ENCODE data around the gene TCF12.

The TCF12 gene

GRCh38 chr15:56877255-56877970 lies 41.0 kb upstream of the TCF12 start:
- H3K4ac ChIP-seq (ENCODE audit: low read length): no peak overlapping the region
- no peak overlapping the region for H3K4me2 ChIP-seq (ENCODE audit: insufficient read depth, low read length, poor library complexity, severe bottlenecking)
- no peaks in the 10 kb centered on the region for H3K4me1 ChIP-seq (ENCODE audit: control insufficient read depth in 2 of 2, insufficient read depth in 1 of 2, low read depth in 1 of 2, low read length in 2 of 2)
- no peak for DNase-seq (ENCODE audit: low spot score)
- no peaks in the 10 kb centered on the region for H3K9me3 ChIP-seq (replicated peaks in 1 of 2; ENCODE audit: control insufficient read depth in 2 of 2, insufficient read depth in 1 of 2, low read depth in 1 of 2, low read length in 2 of 2)
- H4K8ac ChIP-seq (ENCODE audit: low read depth, low read length): no peak overlapping the region
- WGBS, 2 donors (ENCODE audit: extremely low coverage in 2 of 2, insufficient read length in 2 of 2, insufficient replicate concordance in 1 of 2): no CpG with 5 or more reads among the region's 8 CpGs
- H2BK120ac ChIP-seq (ENCODE audit: low read depth, low read length): no peak overlapping the region
- no peak overlapping the region for H2AFZ ChIP-seq (ENCODE audit: low read length)
- H2BK15ac ChIP-seq (ENCODE audit: low read length): no peak overlapping the region
- H2BK5ac ChIP-seq (ENCODE audit: low read length): no peak overlapping the region
- no peak overlapping the region for H3K18ac ChIP-seq (ENCODE audit: low read length)
- no peak overlapping the region for H3K23ac ChIP-seq (ENCODE audit: low read depth, low read length, poor library complexity)
- no peaks in the 10 kb centered on the region for H3K27me3 ChIP-seq (ENCODE audit: control insufficient read depth in 3 of 3, insufficient read depth in 3 of 3, low read depth in 1 of 3, low read length in 3 of 3)
- H4K91ac ChIP-seq (ENCODE audit: low read depth, low read length, poor library complexity): no peak overlapping the region
- H3K14ac ChIP-seq (ENCODE audit: low read length): no peak overlapping the region
- no peak overlapping the region for H3K4me3 ChIP-seq (ENCODE audit: low read length in 2 of 2)
- H2BK12ac ChIP-seq (ENCODE audit: low read length): no peak overlapping the region
- H3K79me1 ChIP-seq (ENCODE audit: low read depth, low read length): no peaks in the 10 kb centered on the region
- H2AK5ac ChIP-seq (ENCODE audit: low read depth, low read length): no peak overlapping the region
- H3K9ac ChIP-seq (ENCODE audit: low read depth, low read length, poor library complexity): no peak overlapping the region
- no peak overlapping the region for H3K27ac ChIP-seq (replicated peaks; ENCODE audit: low read length)
- H3K36me3 ChIP-seq (replicated peaks in 1 of 2; ENCODE audit: control insufficient read depth in 2 of 2, insufficient read depth in 2 of 2, low read length in 2 of 2): no peaks in the 10 kb centered on the region

GRCh38 chr15:56879502-56879901 lies 38.9 kb upstream of the TCF12 start:
- Histone ChIP-seq H2AFZ (ENCODE audit: low read length) (peak overlapping the region; percentile 1), H3K23ac (ENCODE audit: low read depth, low read length, poor library complexity) (no peak overlapping the region), H2BK5ac (ENCODE audit: low read length) (no peak overlapping the region), H3K9me3 (replicated peaks in 1 of 2; ENCODE audit: control insufficient read depth in 2 of 2, insufficient read depth in 1 of 2, low read depth in 1 of 2, low read length in 2 of 2) (no peaks in the 10 kb centered on the region), H3K4me2 (ENCODE audit: insufficient read depth, low read length, poor library complexity, severe bottlenecking) (no peak overlapping the region), H3K14ac (ENCODE audit: low read length) (no peak overlapping the region), H3K27me3 (ENCODE audit: control insufficient read depth in 3 of 3, insufficient read depth in 3 of 3, low read depth in 1 of 3, low read length in 3 of 3) (no peaks in the 10 kb centered on the region), H4K91ac (ENCODE audit: low read depth, low read length, poor library complexity) (no peak overlapping the region), H2BK15ac (ENCODE audit: low read length) (no peak overlapping the region), H3K4ac (ENCODE audit: low read length) (no peak overlapping the region), H3K79me1 (ENCODE audit: low read depth, low read length) (no peaks in the 10 kb centered on the region), H3K9ac (ENCODE audit: low read depth, low read length, poor library complexity) (no peak overlapping the region), H3K4me3 (ENCODE audit: low read length in 2 of 2) (no peak overlapping the region), H3K36me3 (replicated peaks in 1 of 2; ENCODE audit: control insufficient read depth in 2 of 2, insufficient read depth in 2 of 2, low read length in 2 of 2) (no peaks in the 10 kb centered on the region), H2AK5ac (ENCODE audit: low read depth, low read length) (no peak overlapping the region), H3K18ac (ENCODE audit: low read length) (no peak overlapping the region), H4K8ac (ENCODE audit: low read depth, low read length) (no peak overlapping the region), H2BK120ac (ENCODE audit: low read depth, low read length) (no peak overlapping the region), H3K27ac (replicated peaks; ENCODE audit: low read length) (no peak overlapping the region), H2BK12ac (ENCODE audit: low read length) (no peak overlapping the region), H3K4me1 (ENCODE audit: control insufficient read depth in 2 of 2, insufficient read depth in 1 of 2, low read depth in 1 of 2, low read length in 2 of 2) (no peaks in the 10 kb centered on the region)
- WGBS, 2 donors (ENCODE audit: extremely low coverage in 2 of 2, insufficient read length in 2 of 2, insufficient replicate concordance in 1 of 2): no CpG with 5 or more reads among the region's 2 CpGs
- no peak for DNase-seq (ENCODE audit: low spot score)

GRCh38 chr15:56883088-56883487 lies 35.4 kb upstream of the TCF12 start:
- H4K8ac ChIP-seq (ENCODE audit: low read depth, low read length): no peak overlapping the region
- H3K27me3 ChIP-seq (ENCODE audit: control insufficient read depth in 3 of 3, insufficient read depth in 3 of 3, low read depth in 1 of 3, low read length in 3 of 3): no peaks in the 10 kb centered on the region
- H2BK5ac ChIP-seq (ENCODE audit: low read length): no peak overlapping the region
- H2AK5ac ChIP-seq (ENCODE audit: low read depth, low read length): no peak overlapping the region
- no peak overlapping the region for H3K27ac ChIP-seq (replicated peaks; ENCODE audit: low read length)
- no peaks in the 10 kb centered on the region for H3K79me1 ChIP-seq (ENCODE audit: low read depth, low read length)
- no peak overlapping the region for H3K4me2 ChIP-seq (ENCODE audit: insufficient read depth, low read length, poor library complexity, severe bottlenecking)
- H4K91ac ChIP-seq (ENCODE audit: low read depth, low read length, poor library complexity): no peak overlapping the region
- H3K18ac ChIP-seq (ENCODE audit: low read length): no peak overlapping the region
- H3K36me3 ChIP-seq (replicated peaks in 1 of 2; ENCODE audit: control insufficient read depth in 2 of 2, insufficient read depth in 2 of 2, low read length in 2 of 2): no peaks in the 10 kb centered on the region
- H2BK12ac ChIP-seq (ENCODE audit: low read length): no peak overlapping the region
- H2BK120ac ChIP-seq (ENCODE audit: low read depth, low read length): no peak overlapping the region
- no peak overlapping the region for H3K9ac ChIP-seq (ENCODE audit: low read depth, low read length, poor library complexity)
- H3K23ac ChIP-seq (ENCODE audit: low read depth, low read length, poor library complexity): no peak overlapping the region
- no peak overlapping the region for H2BK15ac ChIP-seq (ENCODE audit: low read length)
- no peak overlapping the region for H2AFZ ChIP-seq (ENCODE audit: low read length)
- no peak for DNase-seq (ENCODE audit: low spot score)
- H3K4ac ChIP-seq (ENCODE audit: low read length): no peak overlapping the region
- WGBS, 2 donors (ENCODE audit: extremely low coverage in 2 of 2, insufficient read length in 2 of 2, insufficient replicate concordance in 1 of 2): no CpG with 5 or more reads among the region's 4 CpGs
- peaks cover 5 to 7% of the 10 kb centered on the region in 2 donors for H3K4me1 ChIP-seq (ENCODE audit: control insufficient read depth in 2 of 2, insufficient read depth in 1 of 2, low read depth in 1 of 2, low read length in 2 of 2)
- H3K9me3 ChIP-seq (replicated peaks in 1 of 2; ENCODE audit: control insufficient read depth in 2 of 2, insufficient read depth in 1 of 2, low read depth in 1 of 2, low read length in 2 of 2): no peaks in the 10 kb centered on the region
- H3K4me3 ChIP-seq (ENCODE audit: low read length in 2 of 2): no peak overlapping the region
- no peak overlapping the region for H3K14ac ChIP-seq (ENCODE audit: low read length)

- Histone ChIP-seq H3K4me1 (ENCODE audit: control insufficient read depth in 2 of 2, insufficient read depth in 1 of 2, low read depth in 1 of 2, low read length in 2 of 2) (peaks cover 5 to 12% of the 10 kb centered on the region in 2 donors), H2AK5ac (ENCODE audit: low read depth, low read length) (no peak overlapping the region), H2BK120ac (ENCODE audit: low read depth, low read length) (no peak overlapping the region), H4K8ac (ENCODE audit: low read depth, low read length) (no peak overlapping the region), H3K79me1 (ENCODE audit: low read depth, low read length) (no peaks in the 10 kb centered on the region), H2BK12ac (ENCODE audit: low read length) (no peak overlapping the region), H3K9ac (ENCODE audit: low read depth, low read length, poor library complexity) (peak overlapping the region; percentile 7), H3K18ac (ENCODE audit: low read length) (peak overlapping the region; percentile 95), H3K4me3 (ENCODE audit: low read length in 2 of 2) (peak overlapping the region; percentile 52 to 75), H3K36me3 (replicated peaks in 1 of 2; ENCODE audit: control insufficient read depth in 2 of 2, insufficient read depth in 2 of 2, low read length in 2 of 2) (no peaks in the 10 kb centered on the region), H4K91ac (ENCODE audit: low read depth, low read length, poor library complexity) (no peak overlapping the region), H3K4ac (ENCODE audit: low read length) (no peak overlapping the region), H3K27me3 (ENCODE audit: control insufficient read depth in 3 of 3, insufficient read depth in 3 of 3, low read depth in 1 of 3, low read length in 3 of 3) (no peaks in the 10 kb centered on the region), H2BK15ac (ENCODE audit: low read length) (no peak overlapping the region), H3K23ac (ENCODE audit: low read depth, low read length, poor library complexity) (peak overlapping the region; percentile 86), H2AFZ (ENCODE audit: low read length) (peak overlapping the region; percentile 98), H3K14ac (ENCODE audit: low read length) (no peak overlapping the region), H2BK5ac (ENCODE audit: low read length) (peak overlapping the region; percentile 93), H3K9me3 (replicated peaks in 1 of 2; ENCODE audit: control insufficient read depth in 2 of 2, insufficient read depth in 1 of 2, low read depth in 1 of 2, low read length in 2 of 2) (no peaks in the 10 kb centered on the region), H3K27ac (replicated peaks; ENCODE audit: low read length) (peak overlapping the region; percentile 96), H3K4me2 (ENCODE audit: insufficient read depth, low read length, poor library complexity, severe bottlenecking) (peak overlapping the region; percentile 76)
- WGBS, 2 donors (ENCODE audit: extremely low coverage in 2 of 2, insufficient read length in 2 of 2, insufficient replicate concordance in 1 of 2): no CpG with 5 or more reads among the region's 9 CpGs
- no peak for DNase-seq (ENCODE audit: low spot score)
Measured at GRCh38 chr15:56886363-56886931, 32.0 kb upstream of the TCF12 start.

All from neuronal stem cell (in vitro differentiated cells).